HepG2 (cell line): ENCODE data around the gene SLC8B1. TPM values are rescaled to one million over a fixed set of nuclear protein-coding genes. Genes with fewer than 3 reads are reported as not detected.

Experiments
- ATAC-seq: fragments of 200-7000 bp; cut with Tn5 transposase; 3 replicates; pipeline ENCODE4 v1.9.1; 2020; ENCODE audit warnings: mild to moderate bottlenecking, moderate library complexity
- BruUV-seq: library from RNA; stranded (reverse); fragments of 400-500 nt; replicated peaks from 2 replicates; lab custom pipeline; 2021; lab: Mats Ljungman, UMichigan
- CTCF ChIA-PET: fragments of 300-600 bp; formaldehyde crosslinking; extraction: SDS; loops from one replicate; lab custom pipeline; 2021; ENCODE audit warnings: low total read pairs, inconsistent platforms, low intra/inter-chr PET ratio; lab: Yijun Ruan, JAX
- POLR2A ChIA-PET: fragments of 350-600 bp; sonication (Branson Sonifier 250); formaldehyde crosslinking; loops from one replicate; lab custom pipeline; 2020; ENCODE audit warnings: antibody characterized with exemption, inconsistent platforms; lab: Yijun Ruan, JAX
- DNase-seq: peaks from one replicate; pipeline ENCODE4 v3.0.0-alpha.2; 2015; ENCODE audit warnings: low spot score
- FAIRE-seq: peaks from 3 replicates; lab custom pipeline; 2011; peaks lifted over from hg19 to GRCh38; lab: Jason Lieb, UNC
- H2AFZ ChIP-seq: one replicate; pipeline ENCODE4 v1.6.1; 2011; ENCODE audit warnings: low read length, inconsistent platforms
- H3K27ac ChIP-seq: fragments of 300-600 bp; 3 replicates; pipeline ENCODE4 v1.8.0; 2011; ENCODE audit warnings: mixed run types, mild to moderate bottlenecking, mixed read lengths, low read length, inconsistent platforms; ENCODE audit not compliant: insufficient read depth; ENCODE audit errors: extremely low read length
- H3K27me3 ChIP-seq, 2 experiments: fragments of 200-600 bp in 1 of 2; 2 replicates in 1 of 2; 3 replicates in 1 of 2; pipeline versions ENCODE4 v1.6.0 to v1.8.0; 2011; ENCODE audit warnings: low read length in 2 of 2, mild to moderate bottlenecking in 2 of 2, moderate library complexity in 2 of 2, inconsistent platforms in 1 of 2; ENCODE audit not compliant: insufficient read depth in 2 of 2, control insufficient read depth in 1 of 2
- H3K36me3 ChIP-seq, 2 experiments: fragments of 200-600 bp in 1 of 2; replicated peaks in 1 of 2; 2 replicates in 1 of 2; 3 replicates in 1 of 2; pipeline versions ENCODE4 v1.5.1 to v1.8.0; 2011; ENCODE audit warnings: low read length in 2 of 2, inconsistent platforms in 1 of 2; ENCODE audit not compliant: insufficient read depth in 2 of 2, control insufficient read depth in 1 of 2
- H3K4me1 ChIP-seq: 2 replicates; pipeline ENCODE4 v1.5.1; 2012; ENCODE audit warnings: low read length, inconsistent platforms; ENCODE audit not compliant: insufficient read depth
- H3K4me2 ChIP-seq: 2 replicates; pipeline ENCODE4 v1.6.0; 2011; ENCODE audit warnings: low read depth, low read length, inconsistent platforms
- H3K4me3 ChIP-seq, 3 experiments: fragments of 200-600 bp in 1 of 3; sonication (generic), shearing (Covaris generic) in 1 of 3; replicated peaks in 1 of 3; 2 replicates each; pipeline ENCODE4 v1.5.1; 2011 to 2016; ENCODE audit warnings: low read length in 3 of 3, inconsistent platforms in 2 of 3, low read depth in 2 of 3, mild to moderate bottlenecking in 2 of 3, control low read depth in 1 of 3, mixed read lengths in 1 of 3; ENCODE audit not compliant: insufficient read depth in 1 of 3
- H3K79me2 ChIP-seq: one replicate; pipeline ENCODE4 v1.6.1; 2011; ENCODE audit warnings: low read length, inconsistent platforms; ENCODE audit not compliant: insufficient read depth
- H3K9ac ChIP-seq: 2 replicates; pipeline ENCODE4 v1.6.0; 2011; ENCODE audit warnings: mild to moderate bottlenecking, low read depth, low read length, inconsistent platforms; ENCODE audit not compliant: insufficient read depth
- H3K9me3 ChIP-seq: 2 replicates; pipeline ENCODE4 v1.5.1; 2012; ENCODE audit warnings: mild to moderate bottlenecking, low read length
- H4K20me1 ChIP-seq: 2 replicates; pipeline ENCODE4 v1.6.0; 2011; ENCODE audit warnings: inconsistent platforms, mild to moderate bottlenecking, low read length, moderate library complexity; ENCODE audit not compliant: insufficient read depth
- DNMT1 ChIP-seq: sonication (generic); formaldehyde crosslinking; IDR thresholded peaks from 2 replicates; pipeline ENCODE4 v1.5.1; 2020; ENCODE audit warnings: mild to moderate bottlenecking, missing genetic modification reagents
- ETV5 ChIP-seq: IDR thresholded peaks from 2 replicates; pipeline ENCODE4 v1.6.1; 2018; ENCODE audit warnings: missing biosample characterization, missing genetic modification reagents, inconsistent platforms, borderline replicate concordance
- HHEX ChIP-seq: IDR thresholded peaks from 2 replicates; pipeline ENCODE4 v1.6.1; 2016; ENCODE audit warnings: control low read depth
- PRDM4 ChIP-seq: sonication (generic); formaldehyde crosslinking; IDR thresholded peaks from 2 replicates; pipeline ENCODE4 v1.9.0; 2021; ENCODE audit warnings: missing genetic modification reagents, borderline replicate concordance
- ZBTB25 ChIP-seq: IDR thresholded peaks from 2 replicates; pipeline ENCODE4 v1.6.1; 2018; ENCODE audit warnings: missing genetic modification reagents
- ZFAT ChIP-seq: sonication (generic); formaldehyde crosslinking; conservative IDR thresholded peaks from 2 replicates; pipeline ENCODE4 v1.8.1; 2023; ENCODE audit warnings: missing genetic modification reagents, inconsistent platforms
- ZNF678 ChIP-seq: sonication (generic); formaldehyde crosslinking; IDR thresholded peaks from 2 replicates; pipeline ENCODE4 v1.4.0; 2020; ENCODE audit warnings: mild to moderate bottlenecking, missing genetic modification reagents
- ZNF720 ChIP-seq: sonication (generic); formaldehyde crosslinking; IDR thresholded peaks from 2 replicates; pipeline ENCODE4 v1.4.0; 2020; ENCODE audit warnings: missing genetic modification reagents
- WGBS: methylation state at CpG from one replicate; pipeline ENCODE4 v1.1.6; 2017; ENCODE audit warnings: low lambda C conversion rate; 5-methylcytosine and 5-hydroxymethylcytosine counted together
- in situ Hi-C: cut with HindIII; loops from 2 replicates; pipeline ENCODE4 v1.10.0; 2017; ENCODE audit warnings: low pct_unique_long_range_greater_than_20kb; ENCODE audit not compliant: extremely low pct_ligation_motif_present
- intact Hi-C: fragments of 100-400 bp; cut with micrococcal nuclease; formaldehyde crosslinking; loops from one replicate; pipeline ENCODE4 v1.10.0; 2022; ENCODE audit not compliant: unreplicated experiment
- polyA plus RNA-seq, 8 experiments: library from polyadenylated mRNA; depleted of rRNA in 3 of 8; stranded (reverse) in 7 of 8; unstranded in 1 of 8; fragments of >200 nt; fragmentation: Illumina TruSeq in 4 of 8; extraction: Trizol in 4 of 8; gene quantifications; 2 replicates each; pipeline versions ENCODE4 v1.2.1 to v1.2.3, GENCODE V29; 2011 to 2016; ENCODE audit warnings: low read depth in 4 of 8, missing spikeins in 1 of 8, mixed read lengths in 1 of 8; ENCODE audit not compliant: insufficient read depth in 1 of 8
- total RNA-seq, 5 experiments: library from RNA; depleted of rRNA; stranded (reverse); fragments of >200 nt; fragmentation: Illumina TruSeq; extraction: Trizol; gene quantifications; 2 replicates each; pipeline ENCODE4 v1.2.3, GENCODE V29; 2016; ENCODE audit warnings: low read depth in 1 of 5
- TF ChIP-seq, protein P1 (sequence below): sonication (generic); formaldehyde crosslinking; IDR thresholded peaks from 2 replicates; pipeline ENCODE4 v1.4.0; 2020; ENCODE audit warnings: mild to moderate bottlenecking, missing genetic modification reagents
- TF ChIP-seq, protein P2 (sequence below): IDR thresholded peaks from 2 replicates; pipeline ENCODE4 v1.6.1; 2012; ENCODE audit warnings: low read depth, low read length, improper control_type of control experiment

The SLC8B1 gene
- total and polyA plus RNA-seq, 2 of the 13 experiments (the other 11 are each of a cell fraction or from before 2014, with no cell fraction given): 6.8 to 8.0 TPM

DNA sequence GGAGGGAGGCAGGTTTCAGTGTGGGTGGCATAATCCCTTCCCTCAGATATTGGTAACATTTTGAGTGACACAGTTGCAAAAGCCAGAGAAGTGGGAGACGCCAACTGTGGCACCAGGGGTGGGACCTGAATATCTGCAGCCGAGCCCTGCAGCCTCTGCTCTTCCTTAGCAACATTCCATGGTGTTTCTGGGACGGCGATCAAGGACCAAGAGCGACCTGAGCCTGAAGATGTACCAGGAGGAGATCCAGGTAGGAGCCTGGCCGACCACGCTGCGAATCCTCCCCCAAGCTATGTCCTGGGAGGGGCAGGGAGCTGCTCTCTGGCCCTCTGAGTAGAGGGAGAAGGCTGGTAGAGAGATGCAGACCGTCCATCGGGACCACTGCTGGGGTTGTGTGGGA is 41.8 kb downstream of the SLC8B1 start:
- Histone ChIP-seq H3K79me2 (no peaks in the 10 kb centered on the region), H3K27ac (no peak overlapping the region), H3K4me1 (peaks cover 14% of the 10 kb centered on the region), H3K36me3 (peaks cover 11 to 15% of the 10 kb centered on the region in 2 experiments; a peak in 4 of 5 replicates), H3K4me3 (no peak overlapping the region), H3K9me3 (no peaks in the 10 kb centered on the region), H4K20me1 (no peaks in the 10 kb centered on the region), H3K27me3 (no peaks in the 10 kb centered on the region), H3K4me2 (no peak overlapping the region), H2AFZ (no peak overlapping the region), H3K9ac (no peak overlapping the region)
- POLR2A ChIA-PET: no interaction called here
- TF ChIP-seq, protein P1, sequence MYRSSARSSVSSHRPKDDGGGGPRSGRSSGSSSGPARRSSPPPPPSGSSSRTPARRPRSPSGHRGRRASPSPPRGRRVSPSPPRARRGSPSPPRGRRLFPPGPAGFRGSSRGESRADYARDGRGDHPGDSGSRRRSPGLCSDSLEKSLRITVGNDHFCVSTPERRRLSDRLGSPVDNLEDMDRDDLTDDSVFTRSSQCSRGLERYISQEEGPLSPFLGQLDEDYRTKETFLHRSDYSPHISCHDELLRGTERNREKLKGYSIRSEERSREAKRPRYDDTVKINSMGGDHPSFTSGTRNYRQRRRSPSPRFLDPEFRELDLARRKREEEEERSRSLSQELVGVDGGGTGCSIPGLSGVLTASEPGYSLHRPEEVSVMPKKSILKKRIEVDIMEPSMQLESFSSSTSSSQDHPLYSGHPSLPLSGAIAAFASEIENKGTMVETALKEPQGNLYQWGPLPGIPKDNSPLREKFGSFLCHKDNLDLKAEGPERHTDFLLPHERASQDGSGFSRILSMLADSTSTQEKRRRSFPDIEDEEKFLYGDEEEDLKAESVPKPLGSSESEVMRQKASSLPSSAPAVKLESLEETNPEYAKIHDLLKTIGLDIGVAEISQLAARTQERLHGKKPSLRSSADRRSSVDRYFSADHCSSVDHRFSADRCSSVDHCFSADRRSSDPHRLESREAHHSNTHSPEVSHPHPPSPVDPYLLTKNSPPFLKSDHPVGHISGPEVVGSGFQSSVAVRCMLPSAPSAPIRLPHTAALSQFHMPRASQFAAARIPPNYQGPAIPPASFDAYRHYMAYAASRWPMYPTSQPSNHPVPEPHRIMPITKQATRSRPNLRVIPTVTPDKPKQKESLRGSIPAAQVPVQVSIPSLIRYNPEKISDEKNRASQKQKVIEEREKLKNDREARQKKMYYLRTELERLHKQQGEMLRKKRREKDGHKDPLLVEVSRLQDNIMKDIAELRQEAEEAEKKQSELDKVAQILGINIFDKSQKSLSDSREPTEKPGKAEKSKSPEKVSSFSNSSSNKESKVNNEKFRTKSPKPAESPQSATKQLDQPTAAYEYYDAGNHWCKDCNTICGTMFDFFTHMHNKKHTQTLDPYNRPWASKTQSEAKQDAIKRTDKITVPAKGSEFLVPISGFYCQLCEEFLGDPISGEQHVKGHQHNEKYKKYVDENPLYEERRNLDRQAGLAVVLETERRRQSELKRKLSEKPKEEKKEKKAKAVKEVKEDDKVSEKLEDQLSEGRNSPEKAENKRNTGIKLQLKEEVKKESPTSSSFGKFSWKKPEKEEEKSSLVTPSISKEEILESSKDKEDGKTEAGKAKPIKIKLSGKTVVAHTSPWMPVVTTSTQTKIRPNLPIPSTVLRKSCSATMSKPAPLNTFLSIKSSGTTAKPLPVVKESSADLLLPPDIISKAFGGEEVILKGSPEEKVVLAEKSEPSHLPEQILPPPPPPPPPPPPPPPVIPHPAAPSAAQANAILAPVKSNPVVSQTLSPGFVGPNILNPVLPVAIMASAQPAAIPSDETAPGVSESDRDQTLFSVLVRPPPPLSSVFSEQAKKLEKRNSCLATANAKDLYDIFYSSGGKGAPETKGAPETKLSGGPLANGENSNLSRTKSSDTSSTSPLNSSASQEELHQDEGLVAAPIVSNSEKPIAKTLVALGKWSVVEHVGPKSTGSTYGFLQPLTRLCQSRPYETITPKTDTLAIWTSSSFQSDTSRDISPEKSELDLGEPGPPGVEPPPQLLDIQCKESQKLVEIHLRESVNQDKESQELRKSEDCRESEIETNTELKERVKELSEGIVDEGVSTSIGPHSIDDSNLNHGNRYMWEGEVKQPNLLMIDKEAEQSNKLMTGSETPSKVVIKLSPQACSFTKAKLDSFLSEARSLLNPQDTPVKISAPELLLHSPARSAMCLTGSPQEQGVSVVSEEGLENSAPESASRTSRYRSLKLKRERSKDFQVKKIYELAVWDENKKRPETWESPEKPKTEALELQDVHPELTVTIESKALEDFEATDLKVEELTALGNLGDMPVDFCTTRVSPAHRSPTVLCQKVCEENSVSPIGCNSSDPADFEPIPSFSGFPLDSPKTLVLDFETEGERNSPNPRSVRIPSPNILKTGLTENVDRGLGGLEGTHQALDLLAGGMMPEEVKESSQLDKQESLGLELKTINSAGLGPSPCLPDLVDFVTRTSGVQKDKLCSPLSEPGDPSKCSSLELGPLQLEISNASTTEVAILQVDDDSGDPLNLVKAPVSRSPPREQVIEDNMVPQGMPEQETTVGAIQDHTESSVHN (CRISPR knock-in tag): no peak
- TF ChIP-seq, protein P2, sequence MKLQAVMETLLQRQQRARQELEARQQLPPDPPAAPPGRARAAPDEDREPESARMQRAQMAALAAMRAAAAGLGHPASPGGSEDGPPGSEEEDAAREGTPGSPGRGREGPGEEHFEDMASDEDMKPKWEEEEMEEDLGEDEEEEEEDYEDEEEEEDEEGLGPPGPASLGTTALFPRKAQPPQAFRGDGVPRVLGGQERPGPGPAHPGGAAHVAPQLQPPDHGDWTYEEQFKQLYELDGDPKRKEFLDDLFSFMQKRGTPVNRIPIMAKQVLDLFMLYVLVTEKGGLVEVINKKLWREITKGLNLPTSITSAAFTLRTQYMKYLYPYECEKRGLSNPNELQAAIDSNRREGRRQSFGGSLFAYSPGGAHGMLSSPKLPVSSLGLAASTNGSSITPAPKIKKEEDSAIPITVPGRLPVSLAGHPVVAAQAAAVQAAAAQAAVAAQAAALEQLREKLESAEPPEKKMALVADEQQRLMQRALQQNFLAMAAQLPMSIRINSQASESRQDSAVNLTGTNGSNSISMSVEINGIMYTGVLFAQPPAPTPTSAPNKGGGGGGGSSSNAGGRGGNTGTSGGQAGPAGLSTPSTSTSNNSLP: no peak
- TF ChIP-seq ETV5 (CRISPR knock-in tag): no peak
- no peak for TF ChIP-seq DNMT1
- TF ChIP-seq PRDM4: no peak
- TF ChIP-seq ZBTB25: no peak
- TF ChIP-seq ZNF720 (CRISPR knock-in tag): no peak
- TF ChIP-seq ZNF678 (CRISPR knock-in tag): no peak
- TF ChIP-seq HHEX: no peak
- no peak for TF ChIP-seq ZFAT (CRISPR knock-in tag)
- FAIRE-seq (no peak), ATAC-seq (no peak), DNase-seq (no peak)
- in situ Hi-C loops (no loop called here), intact Hi-C loops (no loop called here)
- BruUV-seq: no TSS peak
- CTCF ChIA-PET: no interaction called here
- 97% methylated on average over 9 of the region's 10 CpGs for WGBS
